Hematopoietic multipotent progenitor cell treated with erythropoietin and hydrocortisone succinate and interleukin-3 and kit ligand, for 8 days (in vitro differentiated cells): ENCODE results near the gene PNPLA7.
"Not testable (repeated sequence)": the region's sequence is repeated elsewhere in the genome, so short reads cannot be mapped to it uniquely, and the experiment has no call there.

ENCODE experiments used
- DNase-seq: peaks from one replicate; pipeline ENCODE4 v3.0.0-alpha.2; 2015

Gene PNPLA7

GRCh38 chr9:137550231-137550621 is at the start of gene PNPLA7:
PNPLA7 (minus strand) TSS chr9:137550402; CDS start chr9:137550197, 205 bp downstream.
- DNase-seq, result peak; percentile 84

- no peak for DNase-seq
Observed at GRCh38 chr9:137598943-137599342, 48.7 kb upstream of the PNPLA7 start.

- not testable (repeated sequence) for DNase-seq
Observed at GRCh38 chr9:137596577-137596976, 46.4 kb upstream of the PNPLA7 start.

- DNase-seq, result no peak
Observed at GRCh38 chr9:137593176-137593575, 43.0 kb upstream of the PNPLA7 start.

GRCh38 chr9:137592767-137593166 is 42.6 kb upstream of the PNPLA7 start:
- no peak for DNase-seq

GRCh38 chr9:137590469-137591383 is 40.5 kb upstream of the PNPLA7 start, which contains the start of gene ZMYND19:
ZMYND19 (minus strand) TSS chr9:137590512; CDS start chr9:137590263, 249 bp downstream.
- DNase-seq, result peak; percentile 87

- DNase-seq, result no peak
Observed at GRCh38 chr9:137590123-137590468, 39.9 kb upstream of the PNPLA7 start.

GRCh38 chr9:137589441-137590122 is 39.4 kb upstream of the PNPLA7 start:
- DNase-seq, result peak; percentile 26

- DNase-seq, result no peak
Observed at GRCh38 chr9:137588891-137589290, 38.7 kb upstream of the PNPLA7 start.

- no peak for DNase-seq
Observed at GRCh38 chr9:137588311-137588710, 38.1 kb upstream of the PNPLA7 start.

- DNase-seq, result no peak
Observed at GRCh38 chr9:137586854-137587253, 36.7 kb upstream of the PNPLA7 start.

- no peak for DNase-seq
Observed at GRCh38 chr9:137583957-137584356, 33.8 kb upstream of the PNPLA7 start.

GRCh38 chr9:137583347-137583746 is 33.1 kb upstream of the PNPLA7 start:
- DNase-seq, result no peak

GRCh38 chr9:137582286-137582860 is 32.2 kb upstream of the PNPLA7 start:
- peak; percentile 46 for DNase-seq

GRCh38 chr9:137581361-137582285 is 31.4 kb upstream of the PNPLA7 start:
- DNase-seq, result no peak

GRCh38 chr9:137580954-137581322 is 30.7 kb upstream of the PNPLA7 start:
- DNase-seq, result no peak

- DNase-seq, result no peak
Observed at GRCh38 chr9:137580209-137580953, 30.2 kb upstream of the PNPLA7 start.

GRCh38 chr9:137579259-137579604 is 29.0 kb upstream of the PNPLA7 start:
- DNase-seq, result no peak

GRCh38 chr9:137578518-137579258 is 28.5 kb upstream of the PNPLA7 start, which contains the start of gene DPH7:
DPH7 (minus strand) TSS chr9:137578925; CDS start chr9:137578777, 148 bp downstream.
- DNase-seq, result peak; percentile 92

- no peak for DNase-seq
Observed at GRCh38 chr9:137575716-137576411, 25.7 kb upstream of the PNPLA7 start.

GRCh38 chr9:137575364-137575715 is 25.1 kb upstream of the PNPLA7 start:
- DNase-seq, result peak; percentile 61
